HUES64 (cell line): ENCODE data around the gene DLG2.

Experiments
- H3K27ac ChIP-seq: 2 replicates; pipeline ENCODE4 v1.7.0; 2013; ENCODE audit warnings: low read depth, low read length, inconsistent platforms
- H3K27me3 ChIP-seq: 2 replicates; pipeline ENCODE4 v1.6.1; 2013; ENCODE audit warnings: mild to moderate bottlenecking, low read length; ENCODE audit not compliant: insufficient read depth
- H3K36me3 ChIP-seq: 2 replicates; pipeline ENCODE4 v1.6.1; 2013; ENCODE audit warnings: mild to moderate bottlenecking, low read length; ENCODE audit not compliant: insufficient read depth
- H3K4me1 ChIP-seq: 2 replicates; pipeline ENCODE4 v1.6.1; 2013; ENCODE audit warnings: mild to moderate bottlenecking, low read length, moderate library complexity; ENCODE audit not compliant: insufficient read depth
- H3K4me3 ChIP-seq: 2 replicates; pipeline ENCODE4 v1.5.1; 2013; ENCODE audit warnings: mild to moderate bottlenecking, low read length, moderate library complexity
- H3K9ac ChIP-seq: 2 replicates; pipeline ENCODE4 v1.6.1; 2013; ENCODE audit warnings: mild to moderate bottlenecking, low read depth, low read length
- H3K9me3 ChIP-seq: 2 replicates; pipeline ENCODE4 v1.6.1; 2013; ENCODE audit warnings: low read depth, low read length; ENCODE audit not compliant: insufficient read depth
- WGBS: fragments of 150-250, 120-280 bp; methylation state at CpG from one replicate; pipeline ENCODE4 v1.1.7; 2013; ENCODE audit warnings: missing lambda C conversion rate; 5-methylcytosine and 5-hydroxymethylcytosine counted together

DLG2 gene

DNA sequence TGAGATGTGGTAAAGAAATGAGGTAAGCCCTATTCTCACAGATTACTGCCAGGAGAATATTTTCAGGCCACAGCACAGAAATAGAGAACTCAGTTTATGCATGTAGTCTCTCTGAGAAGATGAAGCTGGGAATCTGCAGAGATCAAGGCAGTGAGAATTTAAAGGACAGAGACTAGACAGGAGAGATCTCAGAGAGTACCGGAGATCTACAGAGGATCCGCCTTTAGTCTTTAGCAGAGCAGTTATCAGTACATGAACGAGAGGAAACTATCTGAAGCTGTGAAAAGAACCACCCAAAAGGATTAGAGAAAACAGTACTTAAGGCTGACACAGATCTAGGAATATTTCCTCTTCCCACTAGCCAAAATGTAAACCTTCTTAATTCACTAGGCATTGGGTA is 101.5 kb downstream of the DLG2 start:
- H3K9me3 ChIP-seq, result peaks cover 28% of the 10 kb centered on the region
- peak overlapping the region; percentile 5 for H3K9ac ChIP-seq
- H3K27me3 ChIP-seq, result no peaks in the 10 kb centered on the region
- H3K27ac ChIP-seq, result peak overlapping the region; percentile 79
- H3K4me1 ChIP-seq, result peaks cover 24% of the 10 kb centered on the region
- peaks cover 9% of the 10 kb centered on the region; the same call in 1 of the 2 replicates for H3K36me3 ChIP-seq
- no peak overlapping the region for H3K4me3 ChIP-seq
- WGBS, result 70% methylated on average over 3 of the region's 3 CpGs

DNA sequence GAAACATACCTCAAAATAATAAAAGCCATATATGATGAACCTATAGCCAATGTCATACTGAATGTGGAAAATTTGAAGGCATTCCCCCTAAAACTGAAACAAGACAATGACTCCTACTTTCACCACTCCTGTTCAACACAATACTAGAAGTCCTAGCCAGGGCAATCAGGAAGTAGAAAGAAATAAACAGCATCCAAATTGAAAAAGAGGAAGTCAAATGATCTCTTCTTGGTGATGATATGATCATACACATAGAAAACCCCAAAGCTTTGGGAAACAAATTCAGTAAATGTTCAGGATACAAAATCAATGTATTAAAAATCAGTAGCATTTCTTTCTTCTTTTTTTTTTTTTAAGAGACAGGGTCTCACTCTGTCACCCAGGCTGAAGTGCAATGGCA is 109.9 kb downstream of the DLG2 start:
- Histone ChIP-seq H3K36me3 (peaks cover under 1% of the 10 kb centered on the region; the same call in 1 of the 2 replicates), H3K9me3 (peaks cover 13% of the 10 kb centered on the region), H3K9ac (no peak overlapping the region), H3K4me1 (no peaks in the 10 kb centered on the region), H3K27ac (no peak overlapping the region), H3K27me3 (no peaks in the 10 kb centered on the region), H3K4me3 (no peak overlapping the region)

DNA sequence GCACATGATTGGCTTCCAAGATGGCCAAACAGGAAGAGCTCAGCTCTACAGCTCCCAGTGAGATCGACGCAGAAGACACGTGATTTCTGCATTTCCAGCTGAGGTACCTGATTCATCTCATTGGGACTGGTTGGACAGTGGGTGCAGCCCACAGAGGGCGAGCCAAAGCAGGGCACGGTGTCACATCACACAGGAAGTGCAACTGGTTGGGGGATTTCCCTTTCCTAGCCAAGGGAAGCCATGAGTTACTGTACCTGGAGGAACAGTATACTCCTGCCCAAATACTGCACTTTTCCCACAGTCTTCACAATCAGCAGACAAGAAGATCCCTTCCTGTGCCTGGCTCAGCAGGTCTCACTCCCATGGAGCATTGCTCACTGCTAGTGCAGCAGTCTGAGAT is 131.2 kb downstream of the DLG2 start:
- Histone ChIP-seq H3K27me3 (no peaks in the 10 kb centered on the region), H3K4me3 (no peak overlapping the region), H3K27ac (no peak overlapping the region), H3K4me1 (no peaks in the 10 kb centered on the region), H3K9me3 (no peaks in the 10 kb centered on the region), H3K36me3 (no peaks in the 10 kb centered on the region), H3K9ac (no peak overlapping the region)
- WGBS, result 98% methylated on average over 5 of the region's 5 CpGs

DNA sequence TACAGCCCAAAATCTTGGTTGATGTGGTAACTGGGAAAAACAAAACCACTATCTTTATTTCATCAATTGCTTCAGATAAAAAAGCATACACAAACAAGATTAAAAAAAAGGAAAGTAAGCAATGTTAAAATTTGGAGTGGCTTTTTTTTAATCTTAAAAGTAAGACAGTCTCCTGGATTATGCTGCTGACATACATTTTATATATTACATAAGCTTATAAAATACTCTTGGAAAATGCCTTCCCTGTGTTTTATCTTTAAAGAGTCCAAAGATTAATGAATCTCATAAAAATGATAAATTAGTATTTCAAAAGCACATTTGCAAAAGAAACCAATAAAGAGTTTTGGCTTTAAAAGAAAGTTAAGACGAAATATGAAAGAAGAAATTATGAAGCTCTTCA is 132.7 kb downstream of the DLG2 start:
- H3K4me1 ChIP-seq, result no peaks in the 10 kb centered on the region
- no CpG with 5 or more reads among the region's 1 CpG for WGBS
- no peak overlapping the region for H3K27ac ChIP-seq
- H3K4me3 ChIP-seq, result no peak overlapping the region
- H3K9me3 ChIP-seq, result no peaks in the 10 kb centered on the region
- no peaks in the 10 kb centered on the region for H3K36me3 ChIP-seq
- no peaks in the 10 kb centered on the region for H3K27me3 ChIP-seq
- no peak overlapping the region for H3K9ac ChIP-seq

DNA sequence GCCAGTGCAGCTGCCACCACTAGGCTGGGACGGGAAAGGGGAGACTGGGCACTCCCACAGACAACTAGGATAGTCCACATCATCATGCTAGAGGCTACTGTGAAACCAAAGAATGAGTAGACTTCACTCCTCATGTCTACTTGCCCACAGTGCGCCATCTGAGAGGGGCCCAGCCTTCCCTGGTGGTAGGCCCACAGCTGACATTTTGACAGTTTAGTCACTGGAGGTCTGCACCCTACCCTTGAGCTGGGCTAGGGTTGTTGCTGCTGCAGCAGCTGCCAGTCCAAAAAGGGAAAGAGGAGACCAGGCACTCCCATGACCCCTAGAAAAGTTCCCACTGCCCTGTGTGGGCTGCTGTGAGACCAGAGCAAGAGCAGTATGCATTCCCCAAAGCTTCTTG is 141.2 kb downstream of the DLG2 start:
- H3K4me3 ChIP-seq, result no peak overlapping the region
- no peak overlapping the region for H3K9ac ChIP-seq
- H3K9me3 ChIP-seq, result peaks cover 14% of the 10 kb centered on the region
- H3K4me1 ChIP-seq, result no peaks in the 10 kb centered on the region
- no peaks in the 10 kb centered on the region for H3K36me3 ChIP-seq
- H3K27ac ChIP-seq, result no peak overlapping the region
- 92% methylated on average over 2 of the region's 2 CpGs for WGBS
- no peaks in the 10 kb centered on the region for H3K27me3 ChIP-seq

DNA sequence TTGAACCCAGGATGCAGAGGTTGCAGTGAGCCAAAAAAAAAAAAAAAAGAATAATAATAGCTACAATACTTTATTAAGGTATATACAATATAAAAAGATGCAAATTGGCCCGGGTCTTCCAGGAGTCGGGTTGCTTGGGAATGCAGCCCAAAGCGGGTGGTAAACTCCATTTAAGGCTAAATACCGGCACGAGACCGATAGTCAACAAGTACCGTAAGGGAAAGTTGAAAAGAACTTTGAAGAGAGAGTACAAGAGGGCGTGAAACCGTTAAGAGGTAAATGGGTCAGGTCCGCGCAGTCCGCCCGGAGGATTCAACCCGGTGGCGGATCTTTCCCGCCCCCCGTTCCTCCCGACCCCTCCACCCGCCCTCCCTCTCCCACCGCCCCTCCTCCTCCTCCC is 143.3 kb downstream of the DLG2 start:
- H3K27me3 ChIP-seq, result no peaks in the 10 kb centered on the region
- no peak overlapping the region for H3K4me3 ChIP-seq
- no peaks in the 10 kb centered on the region for H3K36me3 ChIP-seq
- H3K9me3 ChIP-seq, result peaks cover 14% of the 10 kb centered on the region
- H3K9ac ChIP-seq, result no peak overlapping the region
- WGBS, result 93% methylated on average over 16 of the region's 20 CpGs
- H3K27ac ChIP-seq, result no peak overlapping the region
- H3K4me1 ChIP-seq, result no peaks in the 10 kb centered on the region

DNA sequence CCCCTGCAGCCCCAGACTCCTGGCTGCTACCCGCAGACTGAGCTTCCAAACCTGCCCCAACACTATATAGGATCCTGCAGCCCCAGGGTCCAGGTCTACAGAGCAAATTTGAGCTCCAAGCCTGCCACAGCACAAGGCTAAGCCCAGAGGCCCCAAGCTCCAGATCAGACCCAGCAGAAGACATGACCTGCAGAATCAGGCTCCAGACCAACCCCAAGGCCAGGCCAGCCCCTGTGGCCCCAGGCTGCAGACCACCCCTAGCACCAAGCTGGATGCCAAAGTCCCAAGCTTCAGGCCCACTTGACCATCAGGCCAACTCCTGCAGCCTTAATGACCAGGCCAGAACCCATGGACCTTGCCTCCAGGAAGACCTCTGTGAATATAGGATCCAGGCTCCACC is 145.3 kb downstream of the DLG2 start:
- no peak overlapping the region for H3K4me3 ChIP-seq
- no peak overlapping the region for H3K27ac ChIP-seq
- WGBS, result 89% methylated on average over 1 of the region's 1 CpG
- no peaks in the 10 kb centered on the region for H3K27me3 ChIP-seq
- no peaks in the 10 kb centered on the region for H3K4me1 ChIP-seq
- H3K9me3 ChIP-seq, result peaks cover 14% of the 10 kb centered on the region
- no peaks in the 10 kb centered on the region for H3K36me3 ChIP-seq
- H3K9ac ChIP-seq, result no peak overlapping the region

DNA sequence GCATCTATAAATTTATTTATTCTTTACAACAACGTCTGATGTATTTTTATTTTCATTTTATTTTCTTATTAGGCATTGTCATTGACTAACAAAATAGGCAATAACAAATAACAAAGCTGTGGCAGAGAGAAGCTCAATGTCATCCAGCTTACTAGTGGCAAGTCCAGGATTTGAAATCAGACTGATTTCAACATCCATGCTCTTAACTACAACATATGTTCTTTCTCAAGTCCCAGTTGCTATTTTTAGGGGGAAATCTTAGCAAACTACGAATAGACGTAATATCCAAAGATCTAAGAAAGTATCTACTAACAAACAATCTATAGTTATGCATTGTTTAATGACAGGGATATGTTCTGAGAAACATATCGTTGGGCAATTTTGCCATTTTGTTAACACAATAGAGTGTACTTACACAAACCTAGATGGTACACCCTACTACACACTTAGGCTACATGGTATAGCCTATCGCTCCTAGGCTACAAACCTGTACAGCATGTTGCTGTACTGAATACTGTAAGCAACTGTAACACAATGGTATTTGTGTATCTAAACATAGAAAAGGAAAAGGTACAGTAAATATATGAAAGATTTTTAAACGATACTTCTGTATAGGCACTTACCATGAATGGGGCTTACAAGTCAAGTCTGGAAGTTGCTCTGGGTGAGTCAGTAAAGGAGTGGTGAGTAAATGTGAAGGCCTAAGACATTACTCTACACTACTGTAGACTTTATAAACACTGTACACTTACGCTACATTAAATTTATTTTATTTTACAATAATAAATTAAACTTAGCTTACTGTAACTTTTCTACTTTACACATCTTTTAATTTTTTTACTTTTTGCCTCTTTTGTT is 151.3 kb downstream of the DLG2 start:
- H3K4me3 ChIP-seq, result no peak overlapping the region
- 93% methylated on average over 3 of the region's 7 CpGs for WGBS

DNA sequence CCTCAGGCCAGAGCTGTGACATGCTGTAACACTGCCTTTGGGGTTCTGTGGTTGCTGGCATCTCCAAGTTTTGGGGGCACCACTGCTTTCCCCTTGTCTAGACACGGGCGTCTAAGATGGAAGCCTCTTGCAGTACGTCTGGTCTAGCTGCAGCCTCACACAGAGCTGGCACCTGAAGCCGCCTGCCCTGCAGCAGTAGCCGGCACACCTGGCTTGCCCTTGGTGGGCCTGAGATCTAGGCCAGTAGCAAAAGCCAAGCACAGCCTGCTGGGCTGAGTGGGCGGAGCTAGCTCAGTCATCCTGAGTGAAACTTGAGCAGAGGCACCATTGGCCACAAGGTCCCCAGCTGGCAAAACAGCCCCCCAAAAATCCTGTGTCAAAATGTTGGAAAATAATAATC is 154.2 kb downstream of the DLG2 start:
- H3K27ac ChIP-seq, result no peak overlapping the region
- peaks cover 13% of the 10 kb centered on the region for H3K4me1 ChIP-seq
- 0 out of 2 replicates have a peak, but pooled peaks cover 5% of the 10 kb centered on the region for H3K36me3 ChIP-seq
- no peak overlapping the region for H3K4me3 ChIP-seq
- no peaks in the 10 kb centered on the region for H3K27me3 ChIP-seq
- H3K9me3 ChIP-seq, result peaks cover 20% of the 10 kb centered on the region
- 93% methylated on average over 6 of the region's 6 CpGs for WGBS
- H3K9ac ChIP-seq, result no peak overlapping the region

More for the DNA sequence above, 151.3 kb downstream of the DLG2 start:
- H3K4me1 ChIP-seq, result peaks cover 7% of the 10 kb centered on the region
- H3K9ac ChIP-seq, result no peak overlapping the region
- H3K27me3 ChIP-seq, result no peaks in the 10 kb centered on the region
- peaks cover 20% of the 10 kb centered on the region for H3K9me3 ChIP-seq
- H3K27ac ChIP-seq, result no peak overlapping the region
- H3K36me3 ChIP-seq, result 0 out of 2 replicates have a peak, but pooled peaks cover 5% of the 10 kb centered on the region

DNA sequence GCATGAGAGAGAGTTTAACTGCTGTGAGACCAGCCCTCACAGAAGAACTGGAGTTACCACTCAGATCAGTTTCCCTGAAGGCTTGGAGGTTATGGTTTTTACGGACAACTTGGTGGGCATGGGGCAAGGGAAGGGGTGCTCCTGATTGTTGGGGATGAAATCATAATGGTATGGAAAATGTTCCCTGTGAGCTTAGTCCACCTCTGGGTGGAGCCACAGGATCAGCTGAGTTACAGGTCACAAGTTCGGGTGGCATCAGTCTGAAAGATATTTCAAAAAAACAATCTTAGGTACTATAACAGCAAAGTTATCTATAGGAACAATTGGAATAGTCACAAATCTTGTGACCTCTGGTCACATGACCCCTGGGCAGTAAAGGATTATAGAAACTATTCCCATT is 162.9 kb downstream of the DLG2 start:
- no peak overlapping the region for H3K9ac ChIP-seq
- no peaks in the 10 kb centered on the region for H3K36me3 ChIP-seq
- no peak overlapping the region for H3K27ac ChIP-seq
- no peaks in the 10 kb centered on the region for H3K27me3 ChIP-seq
- 92% methylated on average over 2 of the region's 2 CpGs for WGBS
- no peak overlapping the region for H3K4me3 ChIP-seq
- no peaks in the 10 kb centered on the region for H3K9me3 ChIP-seq
- H3K4me1 ChIP-seq, result no peaks in the 10 kb centered on the region

DNA sequence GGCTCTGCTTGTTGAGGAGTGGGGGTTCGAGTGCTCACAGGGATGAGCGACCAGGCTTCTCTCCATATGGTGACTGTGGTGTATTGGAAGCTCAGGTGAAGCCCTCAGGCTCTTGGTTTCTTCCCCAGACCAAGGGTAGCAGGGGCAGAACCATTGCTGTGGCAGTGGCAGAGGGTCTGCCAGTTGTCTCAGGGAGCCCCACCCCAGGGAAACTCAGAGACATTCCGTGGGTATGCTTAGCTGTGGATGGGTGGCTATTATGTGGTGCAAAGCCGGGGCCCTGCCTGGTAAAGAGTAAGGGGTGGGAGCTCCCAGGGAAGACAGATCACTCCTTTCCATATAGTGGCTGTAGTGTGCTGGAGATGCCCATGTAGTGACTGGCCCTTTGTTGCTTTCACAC is 167.8 kb downstream of the DLG2 start:
- no peak overlapping the region for H3K4me3 ChIP-seq
- H3K9ac ChIP-seq, result no peak overlapping the region
- H3K27me3 ChIP-seq, result no peaks in the 10 kb centered on the region
- H3K9me3 ChIP-seq, result peaks cover 15% of the 10 kb centered on the region
- no peak overlapping the region for H3K27ac ChIP-seq
- 90% methylated on average over 4 of the region's 4 CpGs for WGBS
- H3K36me3 ChIP-seq, result no peaks in the 10 kb centered on the region
- H3K4me1 ChIP-seq, result no peaks in the 10 kb centered on the region
